HepG2 (cell line): Measurements from ENCODE around the gene DUSP8.
"Not testable (repeated sequence)": the region's sequence is repeated elsewhere in the genome, so short reads cannot be mapped to it uniquely, and the experiment has no call there.

Experiments
- POLR2AphosphoS5 ChIP-seq: IDR thresholded peaks from 2 replicates; pipeline ENCODE4 v1.6.1; 2012; ENCODE audit warnings: low read depth, low read length
- STAG1 ChIP-seq: sonication (generic); formaldehyde crosslinking; IDR thresholded peaks from 2 replicates; pipeline ENCODE4 v1.4.0; 2020; ENCODE audit warnings: missing genetic modification reagents
- YY1 ChIP-seq: IDR thresholded peaks from 2 replicates; pipeline ENCODE4 v1.6.1; 2011; ENCODE audit warnings: low read length, low read depth, moderate library complexity, mild to moderate bottlenecking; ENCODE audit not compliant: insufficient read depth, insufficient replicate concordance
- ZBTB1 ChIP-seq: sonication (generic); formaldehyde crosslinking; IDR thresholded peaks from 2 replicates; pipeline ENCODE4 v1.4.0; 2020; ENCODE audit warnings: missing genetic modification reagents, borderline replicate concordance
- ZBTB26 ChIP-seq: IDR thresholded peaks from 2 replicates; pipeline ENCODE4 v1.6.1; 2016; ENCODE audit warnings: missing compliant biosample characterization, missing genetic modification reagents, borderline replicate concordance

- TF ChIP-seq POLR2AphosphoS5; YY1; ZBTB26 (CRISPR knock-in tag); ZBTB1 (CRISPR knock-in tag); STAG1 (CRISPR knock-in tag): not testable (repeated sequence)
Observed at GRCh38 chr11:1598406-1598805, 26.3 kb upstream of the DUSP8 start.
